Keratinocyte (primary cell): ENCODE results near the gene ZNF518B. TPM values are rescaled to one million over a fixed set of nuclear protein-coding genes. Genes with fewer than 3 reads are reported as not detected.

Source experiments
- DNase-seq: peaks from one replicate; pipeline ENCODE4 v3.0.0-alpha.2; 2011; ENCODE audit warnings: low read depth, missing footprints, low spot score
- FAIRE-seq: peaks from 2 replicates; lab custom pipeline; 2011; peaks lifted over from hg19 to GRCh38; lab: Jason Lieb, UNC
- H2AFZ ChIP-seq: 2 replicates; pipeline ENCODE4 v1.6.0; 2012; ENCODE audit warnings: low read length, control low read depth, inconsistent platforms; ENCODE audit not compliant: control insufficient read depth
- H3K27ac ChIP-seq: 2 replicates; pipeline ENCODE4 v1.5.1; 2011; ENCODE audit warnings: low read length; ENCODE audit not compliant: control insufficient read depth, insufficient read depth
- H3K27me3 ChIP-seq: 3 replicates; pipeline ENCODE4 v1.6.0; 2011; ENCODE audit warnings: low read length; ENCODE audit not compliant: control insufficient read depth, insufficient read depth; ENCODE audit errors: extremely low read depth
- H3K36me3 ChIP-seq, 2 experiments: 2 replicates in 1 of 2; 3 replicates in 1 of 2; pipeline ENCODE4 v1.5.1; 2011; ENCODE audit warnings: low read length in 2 of 2, mild to moderate bottlenecking in 1 of 2; ENCODE audit not compliant: control insufficient read depth in 2 of 2, insufficient read depth in 2 of 2; ENCODE audit errors: extremely low read depth in 1 of 2
- H3K4me1 ChIP-seq: 3 replicates; pipeline ENCODE4 v1.5.1; 2011; ENCODE audit warnings: low read length; ENCODE audit not compliant: control insufficient read depth, insufficient read depth; ENCODE audit errors: extremely low read depth
- H3K4me2 ChIP-seq: 3 replicates; pipeline ENCODE4 v1.6.0; 2011; ENCODE audit warnings: low read depth, low read length; ENCODE audit not compliant: control insufficient read depth, insufficient read depth; ENCODE audit errors: extremely low read depth
- H3K4me3 ChIP-seq, 3 experiments: fragments of 200-600 bp in 1 of 3; sonication (generic) in 1 of 3; 2 replicates in 2 of 3; 3 replicates in 1 of 3; pipeline ENCODE4 v1.5.1; 2011 to 2016; ENCODE audit warnings: low read length in 3 of 3, mild to moderate bottlenecking in 3 of 3, control low read depth in 2 of 3, inconsistent platforms in 1 of 3, low read depth in 1 of 3, mixed read lengths in 1 of 3, mixed run types in 1 of 3, moderate library complexity in 1 of 3; ENCODE audit not compliant: control insufficient read depth in 2 of 3, insufficient read depth in 2 of 3; ENCODE audit errors: extremely low read depth in 1 of 3
- H3K79me2 ChIP-seq: 2 replicates; pipeline ENCODE4 v1.6.0; 2012; ENCODE audit warnings: low read length; ENCODE audit not compliant: control insufficient read depth, insufficient read depth
- H3K9ac ChIP-seq: 3 replicates; pipeline ENCODE4 v1.6.0; 2011; ENCODE audit warnings: low read length; ENCODE audit not compliant: control insufficient read depth, insufficient read depth; ENCODE audit errors: extremely low read depth
- H3K9me1 ChIP-seq: 3 replicates; pipeline ENCODE4 v1.6.0; 2011; ENCODE audit warnings: low read length; ENCODE audit not compliant: control insufficient read depth, insufficient read depth; ENCODE audit errors: extremely low read depth
- H3K9me3 ChIP-seq: 2 replicates; pipeline ENCODE4 v1.5.1; 2012; ENCODE audit warnings: low read depth, low read length; ENCODE audit not compliant: control insufficient read depth
- H4K20me1 ChIP-seq: 3 replicates; pipeline ENCODE4 v1.6.0; 2011; ENCODE audit warnings: low read length; ENCODE audit not compliant: control insufficient read depth, insufficient read depth; ENCODE audit errors: extremely low read depth
- CTCF ChIP-seq, 3 experiments: IDR thresholded peaks in 1 of 3; conservative IDR thresholded peaks in 1 of 3; optimal IDR thresholded peaks in 1 of 3; 2 replicates in 2 of 3; 3 replicates in 1 of 3; pipeline versions ENCODE3 to v1.5.1; 2011; ENCODE audit warnings: low read length in 3 of 3, mild to moderate bottlenecking in 3 of 3, moderate library complexity in 2 of 3, control low read depth in 1 of 3, inconsistent platforms in 1 of 3; ENCODE audit not compliant: insufficient read depth in 2 of 3; ENCODE audit errors: extremely low read depth in 1 of 3
- EZH2 ChIP-seq: IDR thresholded peaks from one replicate; pipeline ENCODE4 v1.6.1; 2012; ENCODE audit warnings: inconsistent platforms, mild to moderate bottlenecking, low read length, moderate library complexity
- dilution Hi-C: fragments of 300-500 bp; cut with MboI; formaldehyde crosslinking; loops from one replicate; pipeline ENCODE4 v1.7.0; 2020; ENCODE audit warnings: low sequenced_read_pairs; ENCODE audit not compliant: extremely low pct_ligation_motif_present
- polyA plus RNA-seq, 5 experiments: library from polyadenylated mRNA; depleted of rRNA in 3 of 5; stranded (reverse) in 3 of 5; stranded (forward) in 1 of 5; unstranded in 1 of 5; fragments of >200 nt; gene quantifications; 1 replicate in 1 of 5; 2 replicates in 3 of 5; 3 replicates in 1 of 5; pipeline versions ENCODE4 v1.2.1 to v1.2.3, GENCODE V29; 2011 to 2012; ENCODE audit warnings: missing spikeins in 2 of 5, low read depth in 1 of 5, low replicate concordance in 1 of 5

The ZNF518B gene
- polyA plus RNA-seq, 1 donor (not counting 4 experiments of a cell fraction or from before 2014, with no cell fraction given), result 14.2 TPM

DNA sequence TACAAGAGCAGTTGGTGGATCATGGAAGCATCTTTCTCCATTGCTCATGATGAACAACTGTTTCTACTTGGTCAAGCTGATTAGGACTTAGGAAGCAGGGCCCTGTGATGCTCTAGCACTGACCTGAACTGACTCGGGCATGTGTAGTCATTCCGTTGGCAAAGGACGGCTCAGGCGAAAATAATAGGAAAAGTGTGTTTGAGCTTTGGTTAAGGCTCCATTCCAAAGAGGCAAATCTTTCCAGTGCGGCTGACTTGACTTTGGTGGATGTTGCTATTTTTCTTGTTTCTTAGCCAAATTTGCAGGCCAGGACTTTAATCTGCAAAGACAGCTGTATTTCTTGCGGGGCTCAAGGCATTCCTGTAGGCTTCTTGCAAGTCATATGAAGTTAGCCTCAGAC lies 39.5 kb downstream of the ZNF518B start:
- no peaks in the 10 kb centered on the region for H3K9me1 ChIP-seq
- dilution Hi-C loops, result loop anchor here (25.0 kb wide), 1 partner anchor 230 kb away; no protein-coding TSS in a partner anchor
- no peaks in the 10 kb centered on the region for H3K4me1 ChIP-seq
- no peak overlapping the region for H3K9ac ChIP-seq
- H3K79me2 ChIP-seq, result no peaks in the 10 kb centered on the region
- H4K20me1 ChIP-seq, result no peaks in the 10 kb centered on the region
- no peak overlapping the region for H3K4me3 ChIP-seq
- no peak overlapping the region for H3K27ac ChIP-seq
- DNase-seq (no peak), FAIRE-seq (no peak)
- H2AFZ ChIP-seq, result no peak overlapping the region
- no peaks in the 10 kb centered on the region for H3K36me3 ChIP-seq
- no peaks in the 10 kb centered on the region for H3K27me3 ChIP-seq
- TF ChIP-seq EZH2, result no peak
- no peak for TF ChIP-seq CTCF (optimal IDR thresholded peaks at IDR 0.05 in 1 of 3, IDR thresholded peaks at IDR 0.05 in 1 of 3, conservative IDR thresholded peaks at IDR 0.05 in 1 of 3; ENCODE audit: extremely low read depth in 1 of 3, insufficient read depth in 2 of 3, low read length in 3 of 3)
- H3K4me2 ChIP-seq, result no peak overlapping the region
- H3K9me3 ChIP-seq, result no peaks in the 10 kb centered on the region

GRCh38 chr4:10416441-10416840 lies 40.8 kb downstream of the ZNF518B start:
- Histone ChIP-seq H3K36me3 (no peaks in the 10 kb centered on the region), H3K9ac (no peak overlapping the region), H2AFZ (no peak overlapping the region), H3K27me3 (no peaks in the 10 kb centered on the region), H3K9me3 (no peaks in the 10 kb centered on the region), H3K4me2 (no peak overlapping the region), H3K4me3 (no peak overlapping the region), H3K27ac (no peak overlapping the region), H3K9me1 (no peaks in the 10 kb centered on the region), H3K79me2 (no peaks in the 10 kb centered on the region), H3K4me1 (no peaks in the 10 kb centered on the region), H4K20me1 (no peaks in the 10 kb centered on the region)
- TF ChIP-seq EZH2, result no peak
- no peak for TF ChIP-seq CTCF (optimal IDR thresholded peaks at IDR 0.05 in 1 of 3, IDR thresholded peaks at IDR 0.05 in 1 of 3, conservative IDR thresholded peaks at IDR 0.05 in 1 of 3; ENCODE audit: extremely low read depth in 1 of 3, insufficient read depth in 2 of 3, low read length in 3 of 3)
- FAIRE-seq (no peak), DNase-seq (no peak)
- dilution Hi-C loops, result loop anchor here (25.0 kb wide), 1 partner anchor 229 kb away; no protein-coding TSS in a partner anchor
